ENCODE measurements around the gene GBGT1. TPM values are rescaled to one million over a fixed set of nuclear protein-coding genes. Genes with fewer than 3 reads are reported as not detected.

GBGT1 gene
- total RNA-seq, 1 donor from 2014 or later, result 13.4 TPM

DNA sequence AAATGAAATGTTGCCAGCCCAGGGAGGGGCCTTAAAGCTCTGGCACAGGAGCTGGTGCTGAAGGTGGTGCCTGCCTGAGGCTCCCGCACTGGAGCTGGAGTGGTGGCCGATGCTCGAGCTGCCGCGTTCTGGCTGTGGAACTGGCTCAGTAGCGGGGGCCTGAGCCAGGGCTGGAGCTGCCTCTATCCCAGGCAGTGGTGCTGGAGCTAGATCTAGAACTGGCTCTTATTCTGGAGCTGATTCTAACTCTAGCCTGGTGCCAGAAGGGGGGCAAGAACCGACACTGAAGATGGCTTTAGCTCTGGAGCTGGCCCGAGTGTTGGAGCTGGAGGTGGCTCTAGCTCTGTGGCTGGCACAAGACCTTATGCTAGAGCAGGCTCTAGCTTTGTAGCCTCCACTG lies 26.1 kb upstream of the GBGT1 start:
- intact Hi-C loops (cut with DNase I), result no loop called here
- no peak overlapping the region for H3K4me3 ChIP-seq
- H3K4me1 ChIP-seq, result no peaks in the 10 kb centered on the region
- H3K36me3 ChIP-seq, result no peaks in the 10 kb centered on the region
- H3K9me3 ChIP-seq, result peaks cover 0 to under 1% of the 10 kb centered on the region in 2 donors
- TF ChIP-seq, protein P1, sequence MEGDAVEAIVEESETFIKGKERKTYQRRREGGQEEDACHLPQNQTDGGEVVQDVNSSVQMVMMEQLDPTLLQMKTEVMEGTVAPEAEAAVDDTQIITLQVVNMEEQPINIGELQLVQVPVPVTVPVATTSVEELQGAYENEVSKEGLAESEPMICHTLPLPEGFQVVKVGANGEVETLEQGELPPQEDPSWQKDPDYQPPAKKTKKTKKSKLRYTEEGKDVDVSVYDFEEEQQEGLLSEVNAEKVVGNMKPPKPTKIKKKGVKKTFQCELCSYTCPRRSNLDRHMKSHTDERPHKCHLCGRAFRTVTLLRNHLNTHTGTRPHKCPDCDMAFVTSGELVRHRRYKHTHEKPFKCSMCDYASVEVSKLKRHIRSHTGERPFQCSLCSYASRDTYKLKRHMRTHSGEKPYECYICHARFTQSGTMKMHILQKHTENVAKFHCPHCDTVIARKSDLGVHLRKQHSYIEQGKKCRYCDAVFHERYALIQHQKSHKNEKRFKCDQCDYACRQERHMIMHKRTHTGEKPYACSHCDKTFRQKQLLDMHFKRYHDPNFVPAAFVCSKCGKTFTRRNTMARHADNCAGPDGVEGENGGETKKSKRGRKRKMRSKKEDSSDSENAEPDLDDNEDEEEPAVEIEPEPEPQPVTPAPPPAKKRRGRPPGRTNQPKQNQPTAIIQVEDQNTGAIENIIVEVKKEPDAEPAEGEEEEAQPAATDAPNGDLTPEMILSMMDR (IDR thresholded peaks at IDR 0.05), result no peak
- peak in 1 of 2 donors; percentile 28 for DNase-seq (ENCODE audit: low spot score in 2 of 2)
- H3K27me3 ChIP-seq, result no peaks in the 10 kb centered on the region
- H3K27ac ChIP-seq, result no peak overlapping the region

DNA sequence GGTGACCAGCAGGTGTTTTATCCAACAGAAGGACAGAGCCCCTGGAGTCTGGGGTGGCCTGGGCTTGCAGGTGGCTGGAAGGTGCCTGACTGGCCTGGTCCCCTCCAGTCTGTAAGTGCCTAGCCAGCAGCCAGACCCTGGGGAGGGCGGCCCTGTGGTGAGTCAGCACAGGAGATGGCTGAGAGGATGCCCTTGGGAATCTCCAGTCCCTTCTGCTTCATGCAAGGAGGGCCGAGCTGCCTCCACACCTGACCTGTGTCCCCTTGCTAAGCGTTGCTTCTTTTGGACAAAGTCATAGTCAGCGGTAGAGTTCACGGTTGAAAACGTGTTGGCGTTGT lies 25.1 kb upstream of the GBGT1 start:
- intact Hi-C loops (cut with DNase I), result no loop called here
- Histone ChIP-seq H3K36me3 (no peaks in the 10 kb centered on the region), H3K27me3 (no peaks in the 10 kb centered on the region)

DNA sequence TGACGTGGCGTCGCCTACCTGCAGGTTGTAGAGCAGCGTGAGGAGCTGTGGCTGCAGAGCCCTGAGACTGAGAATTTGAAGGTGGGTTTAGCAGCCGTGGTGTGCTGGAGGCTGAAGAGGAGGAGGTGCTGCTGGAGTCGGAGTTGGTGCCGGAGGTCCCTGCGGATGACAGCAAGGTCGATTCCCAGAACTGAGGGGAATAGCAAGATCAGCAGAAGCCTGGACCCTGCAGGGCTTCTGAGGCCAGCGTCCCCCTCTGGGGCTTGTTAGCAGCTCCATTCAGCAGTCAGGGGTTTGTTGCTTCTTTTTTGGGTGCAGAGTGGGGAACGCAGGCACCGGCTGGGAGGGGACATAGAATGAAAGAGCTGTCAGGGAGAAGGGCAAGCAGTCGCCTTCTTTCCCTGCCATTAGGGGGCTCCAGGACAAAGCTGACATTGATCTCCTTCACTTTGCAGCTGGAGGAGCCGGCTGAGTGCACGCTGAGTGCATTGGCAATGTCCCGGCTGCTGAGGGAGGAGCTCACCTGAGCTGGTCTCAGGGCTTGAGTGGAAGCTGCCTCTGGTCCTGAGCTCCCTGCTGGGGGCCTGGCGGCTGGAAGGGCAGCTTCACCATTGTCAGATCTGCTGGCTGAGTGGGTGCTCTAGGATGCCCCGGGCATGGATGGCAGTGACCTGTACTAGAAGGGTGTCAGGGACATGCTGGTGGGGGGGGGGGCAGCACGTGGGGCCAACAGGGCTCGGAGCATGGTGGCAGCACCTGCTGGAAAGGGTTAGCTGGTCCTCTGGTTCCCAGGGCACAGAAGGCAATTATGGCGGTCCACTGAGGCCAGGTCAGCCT lies 24.5 kb upstream of the GBGT1 start:
- H3K27ac ChIP-seq, result no peak overlapping the region
- no peak overlapping the region for H3K4me3 ChIP-seq
- intact Hi-C loops (cut with DNase I), result no loop called here
- H3K9me3 ChIP-seq, result no peaks in the 10 kb centered on the region
- H3K27me3 ChIP-seq, result no peaks in the 10 kb centered on the region
- no peaks in the 10 kb centered on the region for H3K4me1 ChIP-seq
- peak in 1 of 2 donors; percentile 46 for DNase-seq (ENCODE audit: low spot score in 2 of 2)
- TF ChIP-seq, protein P1 (IDR thresholded peaks at IDR 0.05), result no peak
- H3K36me3 ChIP-seq, result no peaks in the 10 kb centered on the region

More for the DNA sequence above, 25.1 kb upstream of the GBGT1 start:
- Histone ChIP-seq H3K4me1 (no peaks in the 10 kb centered on the region), H3K9me3 (no peaks in the 10 kb centered on the region), H3K4me3 (no peak overlapping the region), H3K27ac (no peak overlapping the region)
- peak in 1 of 2 donors; percentile 38 for DNase-seq (ENCODE audit: low spot score in 2 of 2)
- TF ChIP-seq, protein P1 (IDR thresholded peaks at IDR 0.05), result no peak

DNA sequence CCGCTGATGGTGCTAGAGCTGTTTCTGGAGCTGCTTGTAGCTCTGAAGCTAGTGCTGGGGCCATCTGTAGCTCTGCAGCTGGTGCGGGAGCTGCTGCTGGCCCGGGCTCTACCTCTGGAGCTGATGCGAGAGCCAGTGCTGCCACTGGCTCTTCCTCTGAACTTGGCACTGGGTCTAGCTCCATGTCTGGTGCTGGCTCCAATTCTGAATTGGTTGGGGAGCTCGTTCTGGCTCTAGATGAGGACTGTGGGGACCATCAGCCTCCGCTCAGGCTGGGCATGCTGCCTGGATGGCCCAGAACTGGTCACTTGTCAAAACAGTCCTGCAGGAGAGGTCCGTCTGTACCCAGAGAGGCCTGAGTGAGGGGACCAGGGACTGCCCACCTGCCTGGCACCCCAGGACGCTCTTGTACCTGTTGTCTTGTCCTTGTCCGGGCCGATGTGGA lies 23.9 kb upstream of the GBGT1 start:
- H3K27me3 ChIP-seq, result no peaks in the 10 kb centered on the region
- intact Hi-C loops (cut with DNase I), result no loop called here

DNA sequence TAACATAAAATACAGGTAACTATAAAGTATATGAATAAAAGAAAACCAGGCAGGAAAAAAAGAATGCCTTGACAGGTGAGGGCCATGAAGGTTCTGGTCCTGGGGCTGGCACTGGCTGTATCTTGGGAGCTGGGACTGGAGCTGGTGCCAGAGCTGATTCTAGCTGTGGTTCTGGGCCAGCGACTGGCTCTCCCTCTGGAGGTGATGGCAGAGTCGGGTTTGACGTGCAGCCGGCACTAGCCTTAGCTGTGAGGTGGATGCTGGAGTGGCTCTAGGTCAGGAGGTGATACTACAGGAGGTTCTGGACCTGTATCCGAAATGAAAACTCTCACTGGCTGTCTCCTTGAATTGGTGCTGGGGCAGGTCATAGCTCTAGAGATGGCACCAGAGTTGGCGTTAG lies 23.0 kb upstream of the GBGT1 start:
- Histone ChIP-seq H3K4me3 (no peak overlapping the region), H3K4me1 (no peaks in the 10 kb centered on the region), H3K27ac (no peak overlapping the region), H3K27me3 (no peaks in the 10 kb centered on the region), H3K9me3 (no peaks in the 10 kb centered on the region), H3K36me3 (no peaks in the 10 kb centered on the region)
- TF ChIP-seq, protein P1 (IDR thresholded peaks at IDR 0.05), result no peak
- intact Hi-C loops (cut with DNase I), result no loop called here
- peak in 1 of 2 donors; percentile 37 for DNase-seq (ENCODE audit: low spot score in 2 of 2)

More for the DNA sequence above, 23.9 kb upstream of the GBGT1 start:
- Histone ChIP-seq H3K4me1 (no peaks in the 10 kb centered on the region), H3K36me3 (no peaks in the 10 kb centered on the region), H3K4me3 (no peak overlapping the region), H3K9me3 (no peaks in the 10 kb centered on the region), H3K27ac (no peak overlapping the region)
- TF ChIP-seq, protein P1 (IDR thresholded peaks at IDR 0.05), result no peak
- DNase-seq (ENCODE audit: low spot score in 2 of 2), result peak in 1 of 2 donors; percentile 52

Measured in ascending aorta (tissue), 2 donors.